OCI-M1 (cell line): ENCODE results near the gene USP22.

Experiments used
- DNase-seq: peaks from one replicate; lab custom pipeline; 2025; lab: John Stamatoyannopoulos, UW

The USP22 gene

DNA sequence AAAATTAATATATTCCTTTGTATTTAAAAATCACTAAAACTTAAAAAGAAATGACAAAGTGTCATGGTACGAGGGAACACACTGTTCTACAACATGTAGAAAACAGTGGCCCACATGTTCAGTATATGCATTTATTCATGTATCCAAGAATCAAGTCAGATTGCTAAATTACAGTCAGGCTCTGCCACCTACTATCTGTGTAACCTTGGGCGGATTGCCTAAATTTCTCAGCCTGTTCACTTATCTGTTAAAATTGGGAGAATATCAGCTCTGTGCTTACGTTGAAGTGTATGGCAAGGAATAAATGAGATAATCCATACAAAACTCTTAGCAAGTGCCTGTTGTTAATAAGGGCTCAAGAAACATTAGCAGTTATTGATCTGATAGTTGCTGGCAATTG is 3.4 kb upstream of the USP22 start:
- DNase-seq, result no peak

DNA sequence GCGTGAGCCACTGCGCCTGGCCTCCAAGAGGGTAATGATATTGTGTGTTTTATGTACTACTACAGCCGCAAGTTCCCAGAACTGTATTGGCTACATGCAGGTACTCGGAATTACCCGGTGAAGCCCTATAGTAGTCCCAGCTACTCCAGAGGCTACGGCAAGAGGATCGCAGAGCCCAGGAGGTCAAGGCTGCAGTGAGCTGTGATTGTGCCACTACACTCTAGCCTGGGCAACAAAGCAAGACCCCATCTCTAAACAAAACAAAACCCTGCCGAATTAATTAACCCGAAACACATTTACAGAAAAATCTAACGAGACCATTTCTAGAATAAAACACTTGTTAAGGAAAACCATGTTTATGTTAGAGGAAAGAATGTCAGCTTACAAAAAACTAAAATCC is 2.2 kb upstream of the USP22 start:
- no peak for DNase-seq

DNA sequence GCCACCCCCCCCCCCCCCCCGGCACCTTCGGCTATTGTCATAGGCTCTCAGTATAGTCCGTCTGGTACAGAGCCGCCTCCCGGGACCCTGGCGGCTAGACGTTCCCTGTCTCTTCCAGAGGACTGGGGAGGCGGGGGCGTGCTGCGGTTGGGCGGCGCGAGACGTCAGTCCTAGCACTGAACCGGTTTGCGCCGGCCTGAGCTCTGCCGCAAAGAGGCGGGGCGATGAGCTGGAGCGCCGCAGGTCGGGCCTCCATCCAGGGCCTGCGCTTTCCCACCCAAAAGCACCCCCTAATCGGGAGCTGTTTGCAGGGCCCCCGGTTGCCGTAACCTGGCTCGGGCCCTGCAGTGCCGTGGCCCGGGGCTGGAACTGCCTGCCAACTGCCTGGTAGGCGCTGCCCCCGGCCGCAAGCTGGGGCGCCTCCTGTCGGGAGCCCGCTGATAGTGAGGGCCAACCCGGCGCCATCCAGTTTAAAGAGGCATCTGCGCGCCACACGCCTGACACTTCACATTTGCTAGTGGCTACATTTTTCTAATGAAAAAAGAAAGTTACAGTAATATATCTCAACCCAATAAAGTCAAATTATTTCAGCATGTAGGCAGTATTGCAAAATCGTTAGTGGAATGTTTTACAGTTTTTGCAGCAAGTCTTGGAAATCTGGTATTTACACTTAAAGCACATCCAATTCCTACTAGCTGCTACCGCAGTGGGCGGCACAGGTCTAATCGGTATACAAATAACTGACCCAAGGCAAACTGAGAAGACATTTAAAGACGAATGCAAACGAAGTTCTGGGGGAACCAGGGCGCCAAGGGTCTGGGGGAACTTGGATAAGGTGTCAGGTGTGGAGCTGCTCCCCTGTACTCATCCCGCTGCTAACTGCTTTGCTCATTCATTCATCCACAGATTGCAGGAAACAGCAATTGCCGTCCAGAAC is 753 bp upstream of the USP22 start:
- DNase-seq, result peak; percentile 100

DNA sequence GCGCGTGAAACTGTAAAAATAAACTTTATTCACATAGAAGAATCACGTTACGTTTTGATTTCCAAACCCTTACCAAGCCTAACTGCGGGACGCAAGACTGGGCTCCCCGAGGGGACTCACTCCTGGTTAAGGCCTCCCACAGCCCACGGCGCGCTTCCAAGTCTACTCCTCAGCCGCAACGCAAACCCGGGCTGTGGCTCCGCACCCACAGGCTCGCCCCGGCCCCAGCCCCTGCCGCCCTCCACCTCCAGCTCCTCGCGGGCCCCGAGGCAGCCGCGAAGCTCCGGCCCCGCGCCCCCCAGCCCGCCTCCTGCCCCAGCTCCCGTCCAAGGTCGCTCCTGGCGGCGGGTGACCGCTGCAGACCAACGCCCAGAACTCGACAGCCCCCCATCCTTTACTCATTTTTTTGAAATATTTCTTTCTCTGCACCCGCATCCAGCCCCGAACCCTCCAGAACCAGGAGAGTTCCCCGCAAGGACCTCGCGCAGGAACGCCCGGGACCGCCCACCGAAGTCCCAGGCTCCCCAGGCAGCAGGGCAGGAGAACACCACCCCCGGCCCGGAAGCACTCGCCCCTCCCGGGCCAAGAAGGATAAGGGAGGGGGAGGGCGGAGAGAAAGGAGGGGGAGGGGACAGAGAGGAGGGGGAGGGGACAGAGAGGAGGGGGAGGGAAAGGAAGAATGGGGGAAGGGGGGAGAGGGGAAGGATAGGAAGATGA is 912 bp downstream of the USP22 start:
- DNase-seq, result peak; percentile 92

DNA sequence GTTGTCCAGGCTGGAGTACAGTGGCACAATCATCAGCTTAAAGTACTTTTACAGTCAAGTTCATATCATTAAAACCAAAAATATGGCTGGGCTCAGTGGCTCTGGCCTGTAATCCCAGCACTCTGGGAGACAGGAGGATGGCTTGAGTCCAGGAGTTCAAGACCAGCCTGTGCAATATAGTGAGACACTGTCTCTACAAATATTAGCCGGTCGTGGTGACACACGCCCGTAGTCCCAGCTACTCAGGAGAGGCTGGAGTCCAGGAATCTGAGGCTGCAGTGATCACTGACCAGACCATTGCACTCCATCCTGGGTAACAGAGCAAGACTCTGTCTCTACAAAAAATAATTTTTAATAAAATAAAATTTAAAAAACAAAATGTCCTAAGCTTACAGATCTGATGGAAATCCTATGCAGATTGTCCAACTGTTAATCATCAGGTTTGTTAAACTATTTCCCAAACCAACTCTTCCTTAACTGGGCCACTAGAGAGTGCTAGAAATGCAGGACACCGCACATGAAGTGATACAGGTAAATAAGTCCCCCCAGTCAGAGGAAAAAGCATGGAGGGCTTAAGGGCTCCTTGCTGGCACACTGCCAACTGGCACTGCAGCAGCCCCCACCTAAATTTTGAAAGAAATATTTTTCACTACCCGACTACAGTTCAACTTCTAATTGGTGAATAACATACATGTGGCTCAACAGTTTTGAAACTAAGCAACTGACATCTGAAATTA is 2.8 kb downstream of the USP22 start:
- DNase-seq, result peak; percentile 77

DNA sequence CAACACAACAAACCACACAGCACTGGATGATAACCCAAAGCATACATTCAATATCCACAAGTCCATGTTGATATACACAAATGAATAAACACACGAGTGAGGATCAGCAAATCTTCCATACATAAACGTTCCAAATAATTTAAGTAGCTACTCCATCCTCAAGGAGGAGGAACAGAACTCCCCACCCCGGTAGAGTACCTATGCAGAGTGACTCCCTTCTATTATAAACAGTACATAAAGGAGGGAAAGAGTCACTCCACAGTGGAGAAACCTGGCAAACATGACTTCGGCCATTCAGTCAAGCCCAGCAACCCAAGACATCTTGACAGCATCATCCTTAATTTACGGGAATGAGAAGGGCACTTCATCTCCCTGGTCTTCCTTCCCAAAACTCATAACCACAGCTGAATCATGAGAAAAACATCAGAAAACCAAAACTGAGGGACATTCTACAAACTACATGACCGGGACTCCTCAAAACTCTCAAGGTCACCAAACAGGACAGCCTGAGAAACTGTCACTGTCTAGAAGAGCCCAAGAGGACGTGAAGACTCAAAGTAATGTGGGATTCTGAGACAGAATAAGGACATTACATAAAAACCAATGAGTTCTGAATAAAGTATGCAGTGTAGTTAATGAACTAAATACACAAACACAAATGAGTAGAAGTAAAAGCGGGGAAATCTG is 5.6 kb downstream of the USP22 start:
- DNase-seq, result no peak

DNA sequence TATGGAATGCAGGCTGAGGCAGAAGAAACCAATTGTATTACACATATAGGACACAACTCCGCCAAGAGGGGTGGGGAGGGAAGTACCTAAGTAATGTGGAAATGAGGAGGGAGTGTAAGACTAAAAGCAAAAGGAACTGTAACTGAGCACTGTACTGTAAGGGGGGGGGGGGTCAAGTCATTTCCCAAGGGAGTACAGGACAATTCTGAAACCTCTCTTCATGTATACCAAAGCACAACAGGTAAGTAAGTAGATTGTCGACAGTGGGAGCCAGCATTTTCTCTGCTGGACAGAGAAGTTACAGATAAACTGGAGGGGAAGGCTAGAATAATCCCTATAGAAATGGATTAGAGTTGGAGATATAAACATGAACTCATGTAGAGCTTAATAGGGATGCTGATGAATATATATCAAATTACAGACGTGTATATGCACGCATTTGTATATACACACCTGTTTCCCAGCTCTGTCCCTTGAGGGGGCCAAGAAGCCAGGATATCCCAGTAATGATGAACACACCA is 6.4 kb downstream of the USP22 start:
- peak; percentile 15 for DNase-seq

DNA sequence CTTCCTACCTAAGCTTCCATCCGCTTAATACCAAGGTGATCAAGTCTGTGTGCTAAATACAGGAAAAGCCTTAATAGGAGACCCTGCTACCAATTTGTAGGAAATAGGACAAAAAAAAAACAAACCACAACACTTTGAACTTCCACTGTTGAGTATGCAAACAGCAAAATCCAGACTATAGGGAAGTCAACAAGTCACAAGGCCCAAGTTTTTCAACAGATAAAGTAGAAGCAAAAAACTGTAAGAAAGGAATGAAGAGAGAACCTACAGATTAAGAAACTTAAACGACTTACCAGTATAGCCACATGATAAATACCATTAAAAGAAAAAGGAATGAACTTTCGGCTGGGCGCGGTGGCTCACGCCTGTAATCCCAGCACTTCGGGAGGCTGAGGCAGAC is 7.4 kb downstream of the USP22 start:
- peak; percentile 33 for DNase-seq

DNA sequence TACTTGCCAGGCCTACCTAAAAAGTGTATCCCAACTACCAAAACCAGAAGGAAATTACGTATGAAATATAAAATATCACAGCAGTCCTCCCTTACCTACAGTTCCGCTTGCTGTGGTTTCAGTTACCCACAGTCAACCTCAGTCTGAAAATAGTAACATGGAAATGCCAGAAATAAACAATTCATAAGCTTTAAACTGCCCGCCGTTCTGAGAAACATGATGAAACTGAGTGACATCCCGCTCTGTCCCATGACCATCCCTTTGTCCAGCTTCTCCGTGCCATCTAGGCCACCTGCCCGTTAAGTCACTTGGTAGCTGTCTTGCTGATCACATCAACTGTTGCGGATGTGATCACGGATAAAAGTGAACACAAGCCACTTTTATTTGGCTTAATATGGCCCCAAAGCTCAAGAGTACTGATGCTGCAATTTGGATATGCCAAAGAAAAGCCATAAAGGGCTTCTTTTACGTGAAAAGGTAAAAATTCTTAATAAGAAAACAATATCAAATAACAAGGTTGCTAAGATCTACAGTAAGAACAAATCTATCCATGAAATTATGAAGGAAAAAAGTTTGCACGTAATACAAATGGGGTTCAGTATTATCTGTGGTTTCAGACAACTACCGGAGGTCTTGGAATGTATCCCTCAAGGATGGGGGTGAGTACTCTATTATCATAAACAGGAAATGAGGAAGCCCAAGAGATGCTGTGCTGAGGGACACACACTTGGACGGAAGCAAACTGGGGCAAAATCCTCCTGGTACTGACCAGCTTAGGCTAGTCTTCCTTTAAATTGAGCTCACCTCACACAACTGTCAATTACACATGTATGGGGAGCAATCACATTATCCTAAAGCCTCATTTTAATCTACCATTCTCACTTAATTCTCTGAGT is 8.2 kb downstream of the USP22 start:
- peak; percentile 43 for DNase-seq

DNA sequence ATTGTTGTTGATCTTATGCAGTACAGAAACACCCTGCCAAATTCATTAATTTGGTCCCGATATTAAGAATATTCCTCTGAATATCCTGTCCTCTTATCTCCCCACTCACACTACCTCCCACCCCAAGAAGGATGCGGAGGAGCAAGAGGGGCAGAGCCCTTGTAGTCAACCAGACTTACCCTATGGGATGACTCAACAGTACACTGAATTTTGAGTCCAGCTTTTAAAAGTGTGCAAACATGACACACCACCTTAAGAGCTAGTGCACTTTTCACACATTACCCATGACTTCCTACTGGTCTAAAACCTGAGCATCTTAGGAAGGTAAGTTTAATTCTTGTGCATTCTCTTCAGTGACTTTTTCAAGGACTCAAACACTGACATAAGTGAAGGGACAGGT is 9.5 kb downstream of the USP22 start:
- no peak for DNase-seq

DNA sequence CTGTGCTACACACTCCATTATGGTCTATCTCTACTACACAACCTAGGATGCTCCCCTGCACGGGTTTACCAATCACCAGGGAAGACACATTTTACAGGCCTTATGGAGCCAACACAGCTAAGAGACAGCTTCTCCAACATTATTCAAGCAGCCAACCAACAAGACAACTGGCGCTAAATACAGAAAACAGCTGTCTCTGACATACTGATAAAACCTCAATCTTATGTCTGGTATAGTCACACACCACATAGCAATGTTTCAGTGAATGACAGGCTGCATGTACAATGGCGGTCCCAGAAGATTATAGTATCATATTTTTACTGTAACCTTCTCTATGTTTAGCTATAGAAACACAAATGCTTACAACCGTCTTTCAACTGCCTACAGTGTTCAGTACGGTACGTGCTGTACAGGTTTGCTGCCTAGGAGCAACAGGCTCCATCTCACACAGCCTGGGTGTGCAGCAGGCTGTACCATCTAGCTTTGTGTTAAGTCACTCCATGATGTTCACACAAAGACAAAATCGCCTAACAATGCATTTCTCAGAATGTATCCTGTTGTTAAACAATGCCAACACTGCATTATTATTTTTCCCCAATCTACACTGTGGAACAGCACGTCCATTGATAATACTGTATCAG is 10.9 kb downstream of the USP22 start:
- DNase-seq, result no peak

DNA sequence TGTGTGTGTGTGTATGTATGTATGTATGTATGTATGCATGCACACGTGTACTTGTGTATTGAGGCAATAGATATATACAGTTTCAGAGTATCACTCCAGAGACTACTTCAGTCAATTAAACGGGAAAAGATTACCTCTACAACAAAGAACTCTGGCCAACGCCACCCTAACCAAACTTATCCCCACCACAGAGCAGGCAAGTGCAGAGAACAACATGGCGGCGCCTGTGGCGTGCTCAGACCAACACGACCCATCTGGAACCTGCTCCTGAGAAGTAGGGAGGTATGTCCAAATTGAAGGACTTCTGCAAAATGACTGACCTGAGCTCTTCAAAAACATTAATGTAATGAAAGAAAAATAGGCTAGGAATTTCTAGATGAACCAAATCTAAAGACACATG is 12.4 kb downstream of the USP22 start:
- no peak for DNase-seq

DNA sequence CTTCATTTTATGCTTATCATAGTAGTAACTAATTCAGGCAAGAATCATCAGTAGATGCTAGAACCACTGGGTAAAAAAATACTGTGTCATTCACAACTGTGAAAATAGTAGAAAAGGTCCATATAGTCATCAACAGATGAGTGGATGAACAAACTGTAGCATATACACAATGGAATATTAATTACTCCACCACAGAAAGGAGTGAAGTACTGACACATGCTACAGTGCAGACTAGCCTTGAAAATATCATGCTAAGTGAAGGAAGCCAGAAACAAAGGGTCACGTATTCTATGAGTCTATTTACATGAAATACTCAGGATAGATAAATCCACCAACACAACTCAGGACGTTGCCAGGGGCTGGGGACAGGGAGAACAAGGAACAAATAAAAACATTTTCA is 13.3 kb downstream of the USP22 start:
- no peak for DNase-seq

DNA sequence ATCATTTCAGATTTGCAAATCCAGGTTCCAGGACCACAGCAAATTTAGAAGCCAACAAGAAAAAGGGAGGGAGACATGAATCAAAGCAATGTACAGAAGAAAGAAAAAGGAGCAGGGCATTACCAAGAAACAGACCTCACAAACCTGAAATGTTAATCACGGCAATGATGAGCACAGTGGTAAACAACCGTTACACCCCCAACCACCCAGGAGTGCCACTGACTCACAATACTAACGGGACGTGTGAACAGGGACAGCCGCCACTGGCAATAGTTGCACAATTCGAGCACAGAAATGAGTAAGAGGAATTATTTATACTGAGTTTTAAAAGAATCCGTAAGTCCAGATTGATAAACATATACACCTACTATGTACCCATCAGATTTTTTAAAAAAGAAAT is 13.8 kb downstream of the USP22 start:
- DNase-seq, result no peak

DNA sequence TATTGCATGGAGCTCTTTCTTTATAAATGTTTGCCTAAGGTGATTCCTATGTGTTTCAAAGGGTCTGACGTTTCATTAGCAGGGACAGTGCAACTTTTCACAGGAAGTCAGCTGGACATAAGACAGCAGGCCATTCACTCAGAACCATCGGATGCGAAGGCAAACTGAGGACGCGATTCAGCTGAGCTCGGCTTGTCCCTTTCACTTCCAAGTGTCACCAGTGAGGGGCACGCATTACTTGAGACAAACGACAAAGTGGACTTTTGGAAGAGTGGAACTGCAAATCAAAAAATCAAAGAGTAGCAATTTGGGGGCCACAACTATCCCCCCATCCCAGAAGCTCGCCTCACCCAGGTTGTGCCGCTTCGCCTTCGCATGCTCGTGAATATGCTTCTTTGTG is 14.6 kb downstream of the USP22 start:
- no peak for DNase-seq

DNA sequence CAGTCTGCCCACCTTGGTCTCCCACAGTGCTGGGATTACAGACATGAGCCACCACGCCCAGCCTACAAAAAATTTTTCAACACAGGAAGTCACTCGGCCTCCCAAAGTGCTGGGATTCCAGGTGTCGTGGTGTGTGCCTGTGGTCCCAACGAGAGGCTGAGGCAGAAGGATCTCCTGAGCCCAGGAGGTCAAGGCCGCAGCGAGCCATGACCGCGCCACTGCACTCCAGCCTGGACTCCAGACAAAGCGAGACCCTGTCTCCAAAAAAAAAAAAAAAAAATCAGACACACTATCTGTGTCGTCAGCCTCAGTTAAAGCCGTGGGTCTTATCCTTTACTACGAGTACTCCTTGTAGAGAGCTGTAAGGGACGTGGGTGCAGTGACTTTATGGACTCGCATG is 15.8 kb downstream of the USP22 start:
- no peak for DNase-seq

DNA sequence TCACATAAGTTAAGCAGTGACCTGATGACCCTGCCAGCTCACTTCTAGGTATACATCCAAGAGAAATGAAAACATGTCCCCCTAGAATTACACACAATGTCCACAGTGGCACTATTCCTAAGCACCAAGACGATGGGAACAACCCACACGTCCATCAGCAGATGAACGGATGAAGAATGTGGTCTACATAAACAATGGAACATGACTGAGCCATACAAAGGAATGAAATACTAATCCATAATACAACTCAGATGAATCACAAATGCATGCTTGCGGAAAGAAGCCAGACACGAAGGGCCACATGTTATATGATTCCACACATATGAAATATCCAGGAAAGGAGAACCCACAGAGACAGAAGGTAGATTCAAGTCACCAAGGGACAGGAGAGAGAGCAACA is 17.4 kb downstream of the USP22 start:
- DNase-seq, result no peak

DNA sequence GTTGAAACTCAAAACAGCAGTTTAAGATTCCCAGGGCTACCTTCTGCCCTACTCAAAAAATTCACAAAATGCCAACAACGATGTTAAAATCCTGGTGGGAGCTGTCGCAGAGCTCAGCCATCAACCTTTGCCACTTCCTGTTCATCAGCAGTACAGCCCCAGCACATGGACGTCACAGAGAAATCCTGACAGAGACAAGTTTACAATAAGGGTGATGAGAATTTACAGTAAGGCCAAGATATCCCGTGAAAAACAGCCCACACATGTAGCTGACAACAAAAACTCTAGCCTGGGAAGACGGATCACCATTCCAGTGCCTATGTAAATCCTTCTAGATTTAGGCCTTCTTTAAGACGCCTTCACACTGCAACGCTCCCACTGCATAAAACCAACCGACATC is 18.8 kb downstream of the USP22 start:
- no peak for DNase-seq

DNA sequence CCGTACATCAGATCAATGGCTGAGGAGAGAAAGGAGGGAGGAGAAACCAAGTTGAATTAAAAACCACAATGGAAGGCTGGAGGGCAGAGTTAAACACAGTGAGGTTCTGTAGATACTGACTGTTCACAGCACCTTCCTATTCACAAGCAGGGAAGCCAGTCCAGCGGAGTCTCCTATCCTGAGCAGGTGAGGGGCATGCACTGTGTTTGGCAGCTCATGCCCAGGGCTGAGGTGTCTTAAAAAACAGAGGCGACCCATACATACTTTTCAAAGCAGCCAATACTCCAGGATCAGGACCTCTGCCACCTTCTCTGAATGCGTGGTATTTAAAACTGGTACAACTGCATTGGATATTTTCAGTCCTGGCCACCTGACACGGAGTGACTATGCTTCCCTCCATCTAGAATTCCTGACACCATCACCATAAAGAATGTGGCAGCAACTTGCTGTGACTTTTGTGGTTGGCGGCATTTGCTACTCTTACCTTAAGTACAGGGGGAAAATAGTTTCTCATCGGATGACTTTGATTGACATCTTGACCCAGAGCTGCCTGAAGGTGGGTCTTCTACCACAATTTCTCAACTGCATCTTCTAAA is 21.5 kb downstream of the USP22 start:
- no peak for DNase-seq

DNA sequence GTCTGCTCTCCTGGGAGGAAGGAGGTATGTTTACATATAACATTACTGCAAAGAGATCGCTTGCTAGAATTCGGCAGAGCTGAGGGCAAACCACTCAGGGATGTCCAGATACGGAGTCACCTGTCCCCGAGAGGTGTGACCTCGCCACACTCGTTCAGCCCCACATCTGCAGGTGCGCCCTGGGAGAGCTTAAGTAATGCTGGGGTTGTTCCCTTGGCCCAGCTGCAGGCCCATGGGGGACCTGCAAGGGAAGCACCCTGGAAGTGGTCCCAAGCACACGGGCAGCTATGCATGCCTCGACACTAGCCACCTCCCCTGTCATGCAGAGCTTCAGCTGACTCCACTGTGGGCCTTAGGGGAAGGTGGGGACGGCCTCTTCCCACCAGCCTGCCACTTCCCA is 22.2 kb downstream of the USP22 start:
- no peak for DNase-seq
